Measurements from ENCODE around the gene SSRP1.

SSRP1 gene

GRCh38 chr11:57378186-57378585 lies 42.5 kb upstream of the SSRP1 start:
- TF ChIP-seq CTCF (IDR thresholded peaks at IDR 0.05; ENCODE audit: borderline replicate concordance, extremely low read depth, low read length, poor library complexity, severe bottlenecking) (no peak), EZH2 (IDR thresholded peaks at IDR 0.05; ENCODE audit: borderline replicate concordance, low read depth, low read length, severe bottlenecking) (no peak)
- H2AFZ ChIP-seq (ENCODE audit: low read depth, low read length), result no peak overlapping the region
- no peak for ATAC-seq (ENCODE audit: insufficient read depth, low read depth)

GRCh38 chr11:57377107-57377506 lies 41.4 kb upstream of the SSRP1 start:
- TF ChIP-seq EZH2 (IDR thresholded peaks at IDR 0.05; ENCODE audit: borderline replicate concordance, low read depth, low read length, severe bottlenecking), result no peak
- TF ChIP-seq CTCF (IDR thresholded peaks at IDR 0.05; ENCODE audit: borderline replicate concordance, extremely low read depth, low read length, poor library complexity, severe bottlenecking), result no peak
- no peaks in the 10 kb centered on the region for H3K36me3 ChIP-seq (ENCODE audit: insufficient read depth, low read length)
- no peaks in the 10 kb centered on the region for H3K79me2 ChIP-seq (ENCODE audit: insufficient read depth, low read length)
- DNase-seq, result no peak
- ATAC-seq (ENCODE audit: insufficient read depth, low read depth), result no peak
- H3K27me3 ChIP-seq (ENCODE audit: insufficient read depth, low read length, poor library complexity), result no peaks in the 10 kb centered on the region
- no peak overlapping the region for H3K4me2 ChIP-seq (ENCODE audit: insufficient read depth, low read length)
- H3K4me3 ChIP-seq (ENCODE audit: low read depth in 1 of 2, low read length in 2 of 2), result no peak overlapping the region
- H3K9me3 ChIP-seq (ENCODE audit: insufficient read depth, low read length, severe bottlenecking), result no peaks in the 10 kb centered on the region
- H2AFZ ChIP-seq (ENCODE audit: low read depth, low read length), result no peak overlapping the region
- H4K20me1 ChIP-seq (ENCODE audit: insufficient read depth, low read length), result no peaks in the 10 kb centered on the region; the same call in 1 of the 2 replicates
- no peak overlapping the region for H3K9ac ChIP-seq (ENCODE audit: low read depth, low read length)
- no peak overlapping the region for H3K27ac ChIP-seq (ENCODE audit: low read length)
- no peaks in the 10 kb centered on the region for H3K4me1 ChIP-seq (ENCODE audit: insufficient read depth, low read length)

More at GRCh38 chr11:57378186-57378585, 42.5 kb upstream of the SSRP1 start:
- no peak overlapping the region for H3K9ac ChIP-seq (ENCODE audit: low read depth, low read length)
- H4K20me1 ChIP-seq (ENCODE audit: insufficient read depth, low read length), result no peaks in the 10 kb centered on the region; the same call in 1 of the 2 replicates
- H3K4me3 ChIP-seq (ENCODE audit: low read depth in 1 of 2, low read length in 2 of 2), result no peak overlapping the region
- H3K27me3 ChIP-seq (ENCODE audit: insufficient read depth, low read length, poor library complexity), result no peaks in the 10 kb centered on the region
- no peaks in the 10 kb centered on the region for H3K79me2 ChIP-seq (ENCODE audit: insufficient read depth, low read length)
- DNase-seq, result no peak
- H3K9me3 ChIP-seq (ENCODE audit: insufficient read depth, low read length, severe bottlenecking), result no peaks in the 10 kb centered on the region
- no peak overlapping the region for H3K27ac ChIP-seq (ENCODE audit: low read length)
- no peaks in the 10 kb centered on the region for H3K4me1 ChIP-seq (ENCODE audit: insufficient read depth, low read length)
- H3K36me3 ChIP-seq (ENCODE audit: insufficient read depth, low read length), result no peaks in the 10 kb centered on the region
- no peak overlapping the region for H3K4me2 ChIP-seq (ENCODE audit: insufficient read depth, low read length)

GRCh38 chr11:57376095-57377090 lies 40.7 kb upstream of the SSRP1 start:
- DNase-seq (no peak), ATAC-seq (ENCODE audit: insufficient read depth, low read depth) (no peak)
- H3K9ac ChIP-seq (ENCODE audit: low read depth, low read length), result no peak overlapping the region
- H3K9me3 ChIP-seq (ENCODE audit: insufficient read depth, low read length, severe bottlenecking), result no peaks in the 10 kb centered on the region
- H3K4me3 ChIP-seq (ENCODE audit: low read depth in 1 of 2, low read length in 2 of 2), result no peak overlapping the region
- H3K79me2 ChIP-seq (ENCODE audit: insufficient read depth, low read length), result no peaks in the 10 kb centered on the region
- no peaks in the 10 kb centered on the region for H3K36me3 ChIP-seq (ENCODE audit: insufficient read depth, low read length)
- no peaks in the 10 kb centered on the region; the same call in 1 of the 2 replicates for H4K20me1 ChIP-seq (ENCODE audit: insufficient read depth, low read length)
- H2AFZ ChIP-seq (ENCODE audit: low read depth, low read length), result no peak overlapping the region
- H3K4me1 ChIP-seq (ENCODE audit: insufficient read depth, low read length), result no peaks in the 10 kb centered on the region
- no peak overlapping the region for H3K27ac ChIP-seq (ENCODE audit: low read length)
- H3K4me2 ChIP-seq (ENCODE audit: insufficient read depth, low read length), result no peak overlapping the region
- TF ChIP-seq CTCF (IDR thresholded peaks at IDR 0.05; ENCODE audit: borderline replicate concordance, extremely low read depth, low read length, poor library complexity, severe bottlenecking) (no peak), EZH2 (IDR thresholded peaks at IDR 0.05; ENCODE audit: borderline replicate concordance, low read depth, low read length, severe bottlenecking) (no peak)
- H3K27me3 ChIP-seq (ENCODE audit: insufficient read depth, low read length, poor library complexity), result no peaks in the 10 kb centered on the region
